ENCODE data around the gene UBXN10. TPM values are rescaled to one million over a fixed set of nuclear protein-coding genes. Genes with fewer than 3 reads are reported as not detected.

UBXN10 gene
- total and polyA plus RNA-seq, 2 experiments from 2014 or later = 1.3 to 1.8 TPM

GRCh38 chr1:20237646-20238045 lies 51.8 kb downstream of the UBXN10 start:
- no peak for TF ChIP-seq CTCF (IDR thresholded peaks at IDR 0.05; ENCODE audit: low read depth, low read length)
- Histone ChIP-seq H3K9me3 (ENCODE audit: low read depth) (no peaks in the 10 kb centered on the region), H3K36me3 (no peaks in the 10 kb centered on the region), H3K27me3 (peaks cover 27% of the 10 kb centered on the region), H3K4me3 (no peak overlapping the region), H3K4me1 (ENCODE audit: low read depth) (peaks cover 7% of the 10 kb centered on the region), H3K27ac (no peak overlapping the region)
- no peak for DNase-seq (ENCODE audit: low read depth in 1 of 2, low spot score in 1 of 2)

DNA sequence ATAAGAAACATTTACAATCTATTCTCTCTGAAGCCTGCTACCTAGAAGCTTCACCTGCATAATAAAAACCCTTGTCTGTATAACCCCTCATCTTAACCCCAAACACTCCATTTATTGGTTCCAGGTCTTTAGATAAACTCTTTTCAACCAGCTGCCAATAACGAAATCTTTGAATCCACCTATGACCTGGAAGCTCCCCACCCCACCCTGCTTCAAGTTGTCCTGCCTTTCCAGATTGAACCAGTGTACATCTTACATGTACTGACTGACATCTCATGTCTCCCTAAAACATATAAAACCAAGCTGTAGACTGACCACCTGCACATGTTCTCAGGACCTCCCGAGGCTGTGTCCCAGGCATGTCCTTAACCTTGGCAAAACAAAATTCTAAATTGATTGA lies 54.1 kb downstream of the UBXN10 start:
- Histone ChIP-seq H3K4me3 (no peak overlapping the region), H3K27ac (no peak overlapping the region), H3K36me3 (no peaks in the 10 kb centered on the region), H3K27me3 (peaks cover 35% of the 10 kb centered on the region), H3K4me1 (ENCODE audit: low read depth) (peaks cover 5% of the 10 kb centered on the region), H3K9me3 (ENCODE audit: low read depth) (no peaks in the 10 kb centered on the region)
- DNase-seq (ENCODE audit: low read depth in 1 of 2, low spot score in 1 of 2) = no peak
- TF ChIP-seq CTCF (IDR thresholded peaks at IDR 0.05; ENCODE audit: low read depth, low read length) = no peak

- DNase-seq (ENCODE audit: low read depth in 1 of 2, low spot score in 1 of 2) = no peak
- Histone ChIP-seq H3K27ac (no peak overlapping the region), H3K36me3 (no peaks in the 10 kb centered on the region), H3K4me3 (no peak overlapping the region), H3K27me3 (peaks cover 38% of the 10 kb centered on the region), H3K9me3 (ENCODE audit: low read depth) (no peaks in the 10 kb centered on the region), H3K4me1 (ENCODE audit: low read depth) (no peaks in the 10 kb centered on the region)
- TF ChIP-seq CTCF (IDR thresholded peaks at IDR 0.05; ENCODE audit: low read depth, low read length) = no peak
Measured at GRCh38 chr1:20242890-20243479, 57.1 kb downstream of the UBXN10 start.

Other genes starting within 250 kb of the UBXN10 start
- not detected in 2 replicates for gene PLA2G2A, start 206.5 kb upstream of the UBXN10 start, total RNA-seq
- 1.5 TPM in 1 of 2 replicates, not detected in the other for gene PLA2G2A, start 206.5 kb upstream of the UBXN10 start, polyA plus RNA-seq
- not detected in 2 replicates for gene PLA2G5, start 115.9 kb upstream of the UBXN10 start, total RNA-seq
- 0.44 TPM in 1 of 2 replicates, not detected in the other for gene PLA2G5, start 115.9 kb upstream of the UBXN10 start, polyA plus RNA-seq
- gene PLA2G2D, start 66.6 kb upstream of the UBXN10 start, total RNA-seq = not detected in 2 replicates
- not detected in 2 replicates for gene PLA2G2D, start 66.6 kb upstream of the UBXN10 start, polyA plus RNA-seq
- not detected in 2 replicates for gene PLA2G2F, start 46.8 kb upstream of the UBXN10 start, total RNA-seq
- not detected in 2 replicates for gene PLA2G2F, start 46.8 kb upstream of the UBXN10 start, polyA plus RNA-seq
- not detected in 2 replicates for gene PLA2G2C, start 422 bp downstream of the UBXN10 start, total RNA-seq
- not detected in 2 replicates for gene PLA2G2C, start 422 bp downstream of the UBXN10 start, polyA plus RNA-seq
- gene VWA5B1, start 104.8 kb downstream of the UBXN10 start, total RNA-seq = 0.27 and 0.39 TPM in 2 replicates
- gene VWA5B1, start 104.8 kb downstream of the UBXN10 start, polyA plus RNA-seq = 0.37 TPM in 1 of 2 replicates, not detected in the other

Data from cardiac muscle cell (in vitro differentiated cells and primary cell).